Measurements from ENCODE around the gene SHOC2. TPM values are rescaled to one million over a fixed set of nuclear protein-coding genes. Genes with fewer than 3 reads are reported as not detected.
A peak's percentile ranks its signal among the peaks of the same experiment; 100 is the strongest.
"Not testable (repeated sequence)": the region's sequence is repeated elsewhere in the genome, so short reads cannot be mapped to it uniquely, and the experiment has no call there.

Gene SHOC2
- total and polyA plus RNA-seq, 7 donors, result 20.0 to 45.8 (median 35.4) TPM

GRCh38 chr10:110915035-110915434 is 4.4 kb upstream of the SHOC2 start:
- WGBS, 3 donors, result 94 to 95% (median 94%) methylated on average over 6 of the region's 6 CpGs
- intact Hi-C loops (cut with DNase I), result no loop called here

GRCh38 chr10:110915600-110915999 is 3.8 kb upstream of the SHOC2 start:
- ATAC-seq; H3K4me3 ChIP-seq; H3K27me3 ChIP-seq (ENCODE audit: insufficient read depth in 3 of 3, low read length in 2 of 3); DNase-seq; H3K36me3 ChIP-seq (ENCODE audit: insufficient read depth in 1 of 2, low read depth in 1 of 2); intact Hi-C loops (cut with DNase I); H3K27ac ChIP-seq; H3K9me3 ChIP-seq: not testable (repeated sequence)
- 91 to 94% (median 93%) methylated on average over 4 of the region's 4 CpGs for WGBS, 3 donors
- peaks cover 13% of the 10 kb centered on the region for H3K4me1 ChIP-seq

More at GRCh38 chr10:110915035-110915434, 4.4 kb upstream of the SHOC2 start:
- peaks cover 0 to 7% of the 10 kb centered on the region in 2 donors for H3K36me3 ChIP-seq (ENCODE audit: insufficient read depth in 1 of 2, low read depth in 1 of 2)
- no peak overlapping the region for H3K4me3 ChIP-seq
- DNase-seq (no peak), ATAC-seq (no peak)
- no peaks in the 10 kb centered on the region for H3K9me3 ChIP-seq
- no peak overlapping the region for H3K27ac ChIP-seq
- no peak for TF ChIP-seq CTCF (IDR thresholded peaks at IDR 0.05)
- H3K27me3 ChIP-seq (ENCODE audit: insufficient read depth in 3 of 3, low read length in 2 of 3), result no peaks in the 10 kb centered on the region
- H3K4me1 ChIP-seq, result peaks cover 13% of the 10 kb centered on the region

GRCh38 chr10:110916554-110917346 is 2.7 kb upstream of the SHOC2 start:
- TF ChIP-seq CTCF (IDR thresholded peaks at IDR 0.05), result no peak

GRCh38 chr10:110918269-110918642 is 1.1 kb upstream of the SHOC2 start:
- DNase-seq (peak; percentile 95 to 97), ATAC-seq (no peak)
- peak overlapping the region; percentile 97 for H3K27ac ChIP-seq
- WGBS, 3 donors, result 0 to 1% (median 1%) methylated on average over 13 to 15 of the region's 15 CpGs
- peak overlapping the region; percentile 85 for H3K4me3 ChIP-seq
- peak; percentile 13 for TF ChIP-seq CTCF (IDR thresholded peaks at IDR 0.05)
- no peaks in the 10 kb centered on the region for H3K9me3 ChIP-seq
- no peaks in the 10 kb centered on the region for H3K27me3 ChIP-seq (ENCODE audit: insufficient read depth in 3 of 3, low read length in 2 of 3)
- peaks cover 38% of the 10 kb centered on the region for H3K4me1 ChIP-seq
- peaks cover 0 to 7% of the 10 kb centered on the region in 2 donors for H3K36me3 ChIP-seq (ENCODE audit: insufficient read depth in 1 of 2, low read depth in 1 of 2)
- intact Hi-C loops (cut with DNase I), result no loop called here

More at GRCh38 chr10:110916554-110917346, 2.7 kb upstream of the SHOC2 start:
- H3K27ac ChIP-seq, result peak overlapping the region; percentile 97
- no peak for DNase-seq
- peaks cover 0 to 7% of the 10 kb centered on the region in 2 donors for H3K36me3 ChIP-seq (ENCODE audit: insufficient read depth in 1 of 2, low read depth in 1 of 2)
- peaks cover 23% of the 10 kb centered on the region for H3K4me1 ChIP-seq
- 87 to 90% (median 88%) methylated on average over 3 of the region's 3 CpGs for WGBS, 3 donors
- intact Hi-C loops (cut with DNase I), result no loop called here
- H3K9me3 ChIP-seq, result no peaks in the 10 kb centered on the region
- ATAC-seq, result no peak
- H3K4me3 ChIP-seq, result no peak overlapping the region
- no peaks in the 10 kb centered on the region for H3K27me3 ChIP-seq (ENCODE audit: insufficient read depth in 3 of 3, low read length in 2 of 3)

- TF ChIP-seq CTCF (IDR thresholded peaks at IDR 0.05), result no peak
- Histone ChIP-seq H3K9me3 (no peaks in the 10 kb centered on the region), H3K27ac (peak within 1 kb of the TSS; percentile 97), H3K4me1 (peaks cover 44% of the 10 kb centered on the region), H3K36me3 (ENCODE audit: insufficient read depth in 1 of 2, low read depth in 1 of 2) (peaks cover 0 to 7% of the 10 kb centered on the region in 2 donors), H3K4me3 (peak within 1 kb of the TSS; percentile 85), H3K27me3 (ENCODE audit: insufficient read depth in 3 of 3, low read length in 2 of 3) (no peaks in the 10 kb centered on the region)
- 0 to 1% (median 1%) methylated on average over 40 of the region's 40 CpGs for WGBS, 3 donors
- ATAC-seq (peak; percentile 92 to 96 (median 93)), DNase-seq (no peak)
- intact Hi-C loops (cut with DNase I), result loop anchor here in 1 of 2 donors (1.0 kb wide), 1 partner anchor 47 kb away; the partner anchor contains the start of gene PDCD4
These were observed 608 bp upstream of the SHOC2 start, which contains the start of gene BBIP1 for GRCh38 chr10:110918643-110919348. Gene BBIP1 (minus strand): TSS chr10:110919180. CDS start chr10:110918157, 1,023 bp downstream.
